ENCODE data around the gene DPF3.

GRCh38 chr14:72815430-72815829 is 78.5 kb downstream of the DPF3 start:
- TF ChIP-seq CTCF (IDR thresholded peaks at IDR 0.05) (no peak), POLR2A (IDR thresholded peaks at IDR 0.05) (no peak)

All from heart left ventricle (tissue), 13 donors.